HepG2 (cell line): ENCODE data around the gene NUP85. TPM values are rescaled to one million over a fixed set of nuclear protein-coding genes. Genes with fewer than 3 reads are reported as not detected.

ENCODE experiments used
- AKAP8 ChIP-seq: sonication (generic); formaldehyde crosslinking; IDR thresholded peaks from 2 replicates; pipeline ENCODE4 v1.5.1; 2020; ENCODE audit warnings: mild to moderate bottlenecking, missing genetic modification reagents
- JUN ChIP-seq: sonication (generic); formaldehyde crosslinking; IDR thresholded peaks from 2 replicates; pipeline ENCODE4 v1.4.0; 2020; ENCODE audit warnings: mild to moderate bottlenecking, missing genetic modification reagents
- MAZ ChIP-seq, 2 experiments: sonication (generic) in 1 of 2; formaldehyde crosslinking in 1 of 2; IDR thresholded peaks; 2 replicates each; pipeline versions ENCODE4 v1.5.0 to v1.6.1; 2012 to 2020; ENCODE audit warnings: low read depth in 2 of 2, mild to moderate bottlenecking in 2 of 2, borderline replicate concordance in 1 of 2, improper control_type of control experiment in 1 of 2, low read length in 1 of 2, missing genetic modification reagents in 1 of 2, moderate library complexity in 1 of 2
- MLLT10 ChIP-seq: sonication (generic); formaldehyde crosslinking; IDR thresholded peaks from 2 replicates; pipeline ENCODE4 v1.4.0; 2020; ENCODE audit warnings: missing genetic modification reagents
- MTA1 ChIP-seq: sonication (generic); formaldehyde crosslinking; IDR thresholded peaks from 2 replicates; pipeline ENCODE4 v1.4.0; 2020; ENCODE audit warnings: missing genetic modification reagents, mild to moderate bottlenecking, borderline replicate concordance
- PHF20 ChIP-seq: sonication (generic); formaldehyde crosslinking; IDR thresholded peaks from 2 replicates; pipeline ENCODE4 v1.5.0; 2020; ENCODE audit warnings: mild to moderate bottlenecking, missing genetic modification reagents
- RBAK ChIP-seq: sonication (generic); formaldehyde crosslinking; IDR thresholded peaks from 2 replicates; pipeline ENCODE4 v1.5.1; 2020; ENCODE audit warnings: mild to moderate bottlenecking, missing genetic modification reagents
- SALL1 ChIP-seq: sonication (generic); formaldehyde crosslinking; IDR thresholded peaks from 2 replicates; pipeline ENCODE4 v1.8.0; 2022; ENCODE audit warnings: mild to moderate bottlenecking, missing genetic modification reagents
- SALL2 ChIP-seq: sonication (generic); formaldehyde crosslinking; IDR thresholded peaks from 2 replicates; pipeline ENCODE4 v1.8.1; 2023; ENCODE audit warnings: mild to moderate bottlenecking, missing genetic modification reagents, inconsistent platforms
- SOX13 ChIP-seq, 3 experiments: fragments of 450-650 bp in 1 of 3; sonication (generic) in 1 of 3; formaldehyde crosslinking in 1 of 3; IDR thresholded peaks in 2 of 3; conservative IDR thresholded peaks in 1 of 3; 2 replicates each; pipeline versions ENCODE4 v1.5.0 to v1.6.1; 2016 to 2020; ENCODE audit warnings: antibody characterized with exemption in 1 of 3, mild to moderate bottlenecking in 1 of 3, missing compliant biosample characterization in 1 of 3, missing genetic modification reagents in 1 of 3, moderate library complexity in 1 of 3
- TAF1 ChIP-seq: sonication (generic); formaldehyde crosslinking; IDR thresholded peaks from 2 replicates; pipeline ENCODE4 v1.4.0; 2020; ENCODE audit warnings: missing genetic modification reagents
- TFDP2 ChIP-seq: sonication (generic); formaldehyde crosslinking; IDR thresholded peaks from 2 replicates; pipeline ENCODE4 v1.4.0; 2020; ENCODE audit warnings: missing genetic modification reagents
- YEATS4 ChIP-seq: sonication (generic); formaldehyde crosslinking; IDR thresholded peaks from 2 replicates; pipeline ENCODE4 v1.4.0; 2020; ENCODE audit warnings: missing genetic modification reagents, borderline replicate concordance
- ZBTB7A ChIP-seq: sonication (generic); formaldehyde crosslinking; IDR thresholded peaks from 2 replicates; pipeline ENCODE4 v1.8.0; 2022; ENCODE audit warnings: mild to moderate bottlenecking, missing genetic modification reagents
- ZNF10 ChIP-seq: sonication (generic); formaldehyde crosslinking; IDR thresholded peaks from 2 replicates; pipeline ENCODE4 v1.4.0; 2020; ENCODE audit warnings: mild to moderate bottlenecking, low read depth, missing genetic modification reagents, borderline replicate concordance
- ZNF136 ChIP-seq: sonication (generic); formaldehyde crosslinking; IDR thresholded peaks from 2 replicates; pipeline ENCODE4 v1.8.1; 2022; ENCODE audit warnings: low read depth, mild to moderate bottlenecking, moderate library complexity, missing genetic modification reagents
- ZNF282 ChIP-seq: fragments of 450-650 bp; IDR thresholded peaks from 2 replicates; pipeline ENCODE4 v1.6.1; 2018; ENCODE audit not compliant: partially characterized antibody
- ZNF761 ChIP-seq: sonication (generic); formaldehyde crosslinking; conservative IDR thresholded peaks from 2 replicates; pipeline ENCODE4 v1.4.0; 2020; ENCODE audit warnings: mild to moderate bottlenecking, missing genetic modification reagents
- ZNF766 ChIP-seq: sonication (generic); formaldehyde crosslinking; IDR thresholded peaks from 2 replicates; pipeline ENCODE4 v1.5.0; 2020; ENCODE audit warnings: missing genetic modification reagents, borderline replicate concordance
- ZNF777 ChIP-seq: sonication (generic); formaldehyde crosslinking; IDR thresholded peaks from 2 replicates; pipeline ENCODE4 v1.4.0; 2020; ENCODE audit warnings: missing genetic modification reagents
- ZNF790 ChIP-seq: sonication (generic); formaldehyde crosslinking; IDR thresholded peaks from 2 replicates; pipeline ENCODE4 v1.8.0; 2022; ENCODE audit warnings: missing genetic modification reagents, mild to moderate bottlenecking, borderline replicate concordance
- ZSCAN9 ChIP-seq: IDR thresholded peaks from 2 replicates; pipeline ENCODE4 v1.6.1; 2016; ENCODE audit warnings: borderline replicate concordance
- polyA plus RNA-seq, 8 experiments: library from polyadenylated mRNA; depleted of rRNA in 3 of 8; stranded (reverse) in 7 of 8; unstranded in 1 of 8; fragments of >200 nt; fragmentation: Illumina TruSeq in 4 of 8; extraction: Trizol in 4 of 8; gene quantifications; 2 replicates each; pipeline versions ENCODE4 v1.2.1 to v1.2.3, GENCODE V29; 2011 to 2016; ENCODE audit warnings: low read depth in 4 of 8, missing spikeins in 1 of 8, mixed read lengths in 1 of 8; ENCODE audit not compliant: insufficient read depth in 1 of 8
- total RNA-seq, 5 experiments: library from RNA; depleted of rRNA; stranded (reverse); fragments of >200 nt; fragmentation: Illumina TruSeq; extraction: Trizol; gene quantifications; 2 replicates each; pipeline ENCODE4 v1.2.3, GENCODE V29; 2016; ENCODE audit warnings: low read depth in 1 of 5
- TF ChIP-seq, protein P1 (sequence below): sonication (generic); formaldehyde crosslinking; IDR thresholded peaks from 2 replicates; pipeline ENCODE4 v1.4.0; 2020; ENCODE audit warnings: missing genetic modification reagents
- TF ChIP-seq, protein P2 (sequence below): sonication (generic); formaldehyde crosslinking; IDR thresholded peaks from 2 replicates; pipeline ENCODE4 v1.4.0; 2020; ENCODE audit warnings: mild to moderate bottlenecking, missing genetic modification reagents

NUP85 gene
- total and polyA plus RNA-seq, 2 of the 13 experiments (the other 11 are each of a cell fraction or from before 2014, with no cell fraction given): 89.1 to 124 TPM

- TF ChIP-seq ZNF10 (CRISPR knock-in tag) (no peak), YEATS4 (CRISPR knock-in tag) (peak; percentile 89), SALL2 (CRISPR knock-in tag) (peak; percentile 78; the same call in 1 of the 2 replicates), TAF1 (CRISPR knock-in tag) (no peak), SALL1 (CRISPR knock-in tag) (peak; percentile 40), ZNF766 (CRISPR knock-in tag) (peak; percentile 65; the same call in 1 of the 2 replicates), TFDP2 (CRISPR knock-in tag) (peak; percentile 68), JUN (CRISPR knock-in tag) (peak; percentile 57; the same call in 1 of the 2 replicates), ZNF790 (peak; percentile 89; the same call in 1 of the 2 replicates), ZNF136 (CRISPR knock-in tag) (no peak; the same call in 1 of the 2 replicates), MTA1 (peak; percentile 66; the same call in 1 of the 2 replicates), ZSCAN9 (CRISPR knock-in tag) (no peak; the same call in 1 of the 2 replicates), MAZ (IDR thresholded peaks at IDR 0.05; ENCODE audit: borderline replicate concordance, low read depth, low read length) (no peak; the same call in 1 of the 2 replicates), MAZ (CRISPR knock-in tag; IDR thresholded peaks at IDR 0.05; ENCODE audit: low read depth) (peak; percentile 43; the same call in 1 of the 2 replicates), PHF20 (CRISPR knock-in tag) (peak; percentile 82), SOX13 (IDR thresholded peaks at IDR 0.05) (no peak), SOX13 (CRISPR knock-in tag; conservative IDR thresholded peaks at IDR 0.05 in 1 of 2, IDR thresholded peaks at IDR 0.05 in 1 of 2) (peak in 1 of 2 experiments; percentile 27; a peak in 2 of 4 replicates), ZNF761 (CRISPR knock-in tag) (peak; percentile 72; the same call in 1 of the 2 replicates), ZNF777 (CRISPR knock-in tag) (peak; percentile 83; the same call in 1 of the 2 replicates), AKAP8 (CRISPR knock-in tag) (peak; percentile 55; the same call in 1 of the 2 replicates), ZBTB7A (CRISPR knock-in tag) (peak; percentile 81; the same call in 1 of the 2 replicates), ZNF282 (no peak), RBAK (CRISPR knock-in tag) (no peak), MLLT10 (CRISPR knock-in tag) (no peak)
- TF ChIP-seq, protein P1, sequence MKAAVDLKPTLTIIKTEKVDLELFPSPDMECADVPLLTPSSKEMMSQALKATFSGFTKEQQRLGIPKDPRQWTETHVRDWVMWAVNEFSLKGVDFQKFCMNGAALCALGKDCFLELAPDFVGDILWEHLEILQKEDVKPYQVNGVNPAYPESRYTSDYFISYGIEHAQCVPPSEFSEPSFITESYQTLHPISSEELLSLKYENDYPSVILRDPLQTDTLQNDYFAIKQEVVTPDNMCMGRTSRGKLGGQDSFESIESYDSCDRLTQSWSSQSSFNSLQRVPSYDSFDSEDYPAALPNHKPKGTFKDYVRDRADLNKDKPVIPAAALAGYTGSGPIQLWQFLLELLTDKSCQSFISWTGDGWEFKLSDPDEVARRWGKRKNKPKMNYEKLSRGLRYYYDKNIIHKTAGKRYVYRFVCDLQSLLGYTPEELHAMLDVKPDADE (CRISPR knock-in tag): no peak
- TF ChIP-seq, protein P2, sequence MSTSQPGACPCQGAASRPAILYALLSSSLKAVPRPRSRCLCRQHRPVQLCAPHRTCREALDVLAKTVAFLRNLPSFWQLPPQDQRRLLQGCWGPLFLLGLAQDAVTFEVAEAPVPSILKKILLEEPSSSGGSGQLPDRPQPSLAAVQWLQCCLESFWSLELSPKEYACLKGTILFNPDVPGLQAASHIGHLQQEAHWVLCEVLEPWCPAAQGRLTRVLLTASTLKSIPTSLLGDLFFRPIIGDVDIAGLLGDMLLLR (CRISPR knock-in tag): peak; percentile 94; the same call in 1 of the 2 replicates
Measured at GRCh38 chr17:75271233-75271954, 65.9 kb downstream of the NUP85 start (continued).
